MM.1S (cell line): Measurements from ENCODE around the gene METTL24.
"Not testable (repeated sequence)": the region's sequence is repeated elsewhere in the genome, so short reads cannot be mapped to it uniquely, and the experiment has no call there.

Experiments used
- DNase-seq: peaks from one replicate; pipeline ENCODE4 v3.0.0-alpha.2; 2015
- H2AFZ ChIP-seq: fragments of 300-600 bp; sonication (generic); 2 replicates; pipeline ENCODE4 v1.6.0; 2016; ENCODE audit warnings: antibody characterized with exemption, low read length
- H3F3A ChIP-seq: fragments of 300-600 bp; sonication (generic); 2 replicates; pipeline ENCODE4 v1.6.1; 2016; ENCODE audit warnings: mild to moderate bottlenecking, antibody characterized with exemption, low read length, moderate library complexity, mixed read lengths; ENCODE audit not compliant: insufficient read depth
- H3K27ac ChIP-seq: fragments of 300-600 bp; sonication (generic); 2 replicates; pipeline ENCODE4 v1.5.1; 2016; ENCODE audit warnings: mild to moderate bottlenecking, low read length
- H3K27me3 ChIP-seq: fragments of 300-600 bp; sonication (generic); replicated peaks from 2 replicates; pipeline ENCODE4 v1.6.0; 2016; ENCODE audit warnings: low read length; ENCODE audit not compliant: insufficient read depth
- H3K36me3 ChIP-seq: fragments of 300-600 bp; sonication (generic); replicated peaks from 2 replicates; pipeline ENCODE4 v1.6.1; 2016; ENCODE audit warnings: mild to moderate bottlenecking, low read length, mixed read lengths; ENCODE audit not compliant: insufficient read depth
- H3K4me1 ChIP-seq: fragments of 300-600 bp; sonication (generic); 2 replicates; pipeline ENCODE4 v1.6.1; 2016; ENCODE audit warnings: low read length, mixed read lengths
- H3K4me2 ChIP-seq: fragments of 300-600 bp; sonication (generic); 2 replicates; pipeline ENCODE4 v1.6.0; 2016; ENCODE audit warnings: low read depth, low read length
- H3K4me3 ChIP-seq: fragments of 300-600 bp; sonication (generic); 2 replicates; pipeline ENCODE4 v1.5.1; 2016; ENCODE audit warnings: low read length, mixed read lengths
- H3K79me2 ChIP-seq: fragments of 300-600 bp; sonication (generic); 2 replicates; pipeline ENCODE4 v1.6.1; 2016; ENCODE audit warnings: mixed run types, low read length, mixed read lengths
- H3K9ac ChIP-seq: fragments of 300-600 bp; sonication (generic); 2 replicates; pipeline ENCODE4 v1.6.1; 2016; ENCODE audit warnings: low read length, mixed read lengths
- H3K9me2 ChIP-seq: fragments of 300-600 bp; sonication (generic); replicated peaks from 2 replicates; pipeline ENCODE4 v1.6.1; 2016; ENCODE audit warnings: mild to moderate bottlenecking, low read length, mixed read lengths; ENCODE audit not compliant: insufficient read depth
- H3K9me3 ChIP-seq: fragments of 300-600 bp; sonication (generic); replicated peaks from 2 replicates; pipeline ENCODE4 v1.6.1; 2016; ENCODE audit warnings: mild to moderate bottlenecking, low read length, mixed read lengths; ENCODE audit not compliant: insufficient read depth
- H4K20me1 ChIP-seq: fragments of 300-600 bp; sonication (generic); 2 replicates; pipeline ENCODE4 v1.6.1; 2016; ENCODE audit warnings: mild to moderate bottlenecking, low read length, moderate library complexity, mixed read lengths; ENCODE audit not compliant: insufficient read depth
- EZH2 ChIP-seq: fragments of 300-600 bp; sonication (generic); optimal IDR thresholded peaks from 2 replicates; pipeline ENCODE3; 2017; ENCODE audit warnings: low read depth, mild to moderate bottlenecking, antibody characterized with exemption, low read length, mixed read lengths
- EZH2phosphoT487 ChIP-seq: fragments of 300-600 bp; sonication (generic); IDR thresholded peaks from 2 replicates; pipeline ENCODE4 v1.6.1; 2018; ENCODE audit warnings: antibody characterized with exemption, low read length
- TF ChIP-seq, protein P1 (sequence below): fragments of 300-600 bp; sonication (generic); IDR thresholded peaks from 2 replicates; pipeline ENCODE4 v1.5.1; 2016; ENCODE audit warnings: antibody characterized with exemption, low read length, mixed read lengths

Gene METTL24

DNA sequence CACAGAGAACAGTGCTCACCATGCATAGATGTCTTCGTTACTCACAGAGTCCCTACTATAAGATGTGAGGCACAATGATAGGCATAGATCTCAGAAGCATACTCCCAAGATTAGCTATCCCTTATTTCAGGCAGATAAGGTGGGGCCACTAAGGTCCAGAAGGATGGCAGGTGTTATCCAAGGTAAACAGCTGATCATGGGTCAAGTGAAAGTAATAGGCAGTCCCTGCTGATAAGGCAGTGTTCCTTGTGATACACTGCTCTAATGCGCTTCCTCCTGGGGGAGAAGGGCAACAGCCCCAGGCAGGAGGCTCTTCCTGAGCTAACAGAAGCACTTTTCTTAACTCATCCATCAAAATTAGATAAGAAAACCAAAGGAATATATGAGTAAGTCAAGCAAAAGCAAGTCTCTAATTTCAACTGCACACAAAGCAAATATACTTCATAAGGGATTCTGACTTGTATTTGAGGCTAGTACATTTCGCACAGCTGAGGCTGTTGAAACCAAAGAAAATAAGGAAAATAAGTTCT, 42.2 kb downstream of the METTL24 start:
- Histone ChIP-seq H3K9me2 (no peaks in the 10 kb centered on the region), H3F3A (no peaks in the 10 kb centered on the region), H2AFZ (no peak overlapping the region), H3K27me3 (no peaks in the 10 kb centered on the region), H3K9ac (no peak overlapping the region), H3K4me3 (no peak overlapping the region), H4K20me1 (no peaks in the 10 kb centered on the region), H3K9me3 (no peaks in the 10 kb centered on the region), H3K4me1 (no peaks in the 10 kb centered on the region), H3K4me2 (no peak overlapping the region), H3K36me3 (no peaks in the 10 kb centered on the region), H3K27ac (no peak overlapping the region), H3K79me2 (no peaks in the 10 kb centered on the region)
- DNase-seq: no peak
- TF ChIP-seq, protein P1, sequence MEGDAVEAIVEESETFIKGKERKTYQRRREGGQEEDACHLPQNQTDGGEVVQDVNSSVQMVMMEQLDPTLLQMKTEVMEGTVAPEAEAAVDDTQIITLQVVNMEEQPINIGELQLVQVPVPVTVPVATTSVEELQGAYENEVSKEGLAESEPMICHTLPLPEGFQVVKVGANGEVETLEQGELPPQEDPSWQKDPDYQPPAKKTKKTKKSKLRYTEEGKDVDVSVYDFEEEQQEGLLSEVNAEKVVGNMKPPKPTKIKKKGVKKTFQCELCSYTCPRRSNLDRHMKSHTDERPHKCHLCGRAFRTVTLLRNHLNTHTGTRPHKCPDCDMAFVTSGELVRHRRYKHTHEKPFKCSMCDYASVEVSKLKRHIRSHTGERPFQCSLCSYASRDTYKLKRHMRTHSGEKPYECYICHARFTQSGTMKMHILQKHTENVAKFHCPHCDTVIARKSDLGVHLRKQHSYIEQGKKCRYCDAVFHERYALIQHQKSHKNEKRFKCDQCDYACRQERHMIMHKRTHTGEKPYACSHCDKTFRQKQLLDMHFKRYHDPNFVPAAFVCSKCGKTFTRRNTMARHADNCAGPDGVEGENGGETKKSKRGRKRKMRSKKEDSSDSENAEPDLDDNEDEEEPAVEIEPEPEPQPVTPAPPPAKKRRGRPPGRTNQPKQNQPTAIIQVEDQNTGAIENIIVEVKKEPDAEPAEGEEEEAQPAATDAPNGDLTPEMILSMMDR: no peak
- TF ChIP-seq EZH2: no peak
- no peak for TF ChIP-seq EZH2phosphoT487

DNA sequence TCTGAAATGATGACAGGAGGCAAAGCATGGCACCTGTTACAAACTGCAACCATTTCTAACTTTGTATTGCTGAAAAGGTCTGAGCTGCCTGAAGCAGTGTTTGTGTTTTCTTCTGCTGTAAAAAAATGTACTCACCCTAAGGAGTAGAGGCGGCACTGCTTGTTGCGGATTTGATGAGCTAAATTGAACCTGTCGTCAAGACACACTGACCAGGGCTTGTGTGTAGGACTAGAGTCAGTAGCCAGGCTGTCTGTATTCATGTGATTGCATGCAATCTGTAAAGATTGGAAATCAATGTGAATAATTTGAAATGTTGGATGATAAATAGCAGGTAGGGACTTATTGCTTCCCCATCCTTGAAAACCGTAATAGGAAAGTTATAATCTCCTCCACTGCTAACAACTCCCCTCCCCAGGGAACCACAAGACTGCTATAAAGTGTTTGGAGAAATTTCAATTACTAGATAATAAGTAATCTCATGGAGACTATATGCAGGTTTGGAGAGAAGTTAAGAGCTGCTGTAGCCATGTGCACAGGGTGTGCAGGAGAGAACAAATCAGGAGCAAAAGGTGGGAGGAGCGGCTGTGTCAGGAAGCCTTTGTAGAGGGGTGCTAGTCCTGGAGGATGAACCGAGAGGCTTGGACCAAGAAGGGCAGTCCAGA, 42.8 kb downstream of the METTL24 start:
- no peaks in the 10 kb centered on the region for H3K27me3 ChIP-seq
- H3K36me3 ChIP-seq: no peaks in the 10 kb centered on the region
- no peaks in the 10 kb centered on the region for H3K9me2 ChIP-seq
- no peaks in the 10 kb centered on the region for H3K79me2 ChIP-seq
- no peaks in the 10 kb centered on the region for H3K9me3 ChIP-seq
- no peak for DNase-seq
- no peak overlapping the region for H3K27ac ChIP-seq
- no peak overlapping the region for H3K9ac ChIP-seq
- no peak overlapping the region for H3K4me3 ChIP-seq
- no peaks in the 10 kb centered on the region for H4K20me1 ChIP-seq
- no peaks in the 10 kb centered on the region for H3F3A ChIP-seq
- H3K4me2 ChIP-seq: no peak overlapping the region
- no peak overlapping the region for H2AFZ ChIP-seq
- no peaks in the 10 kb centered on the region for H3K4me1 ChIP-seq
- TF ChIP-seq EZH2phosphoT487 (no peak), EZH2 (no peak)
- TF ChIP-seq, protein P1: no peak

DNA sequence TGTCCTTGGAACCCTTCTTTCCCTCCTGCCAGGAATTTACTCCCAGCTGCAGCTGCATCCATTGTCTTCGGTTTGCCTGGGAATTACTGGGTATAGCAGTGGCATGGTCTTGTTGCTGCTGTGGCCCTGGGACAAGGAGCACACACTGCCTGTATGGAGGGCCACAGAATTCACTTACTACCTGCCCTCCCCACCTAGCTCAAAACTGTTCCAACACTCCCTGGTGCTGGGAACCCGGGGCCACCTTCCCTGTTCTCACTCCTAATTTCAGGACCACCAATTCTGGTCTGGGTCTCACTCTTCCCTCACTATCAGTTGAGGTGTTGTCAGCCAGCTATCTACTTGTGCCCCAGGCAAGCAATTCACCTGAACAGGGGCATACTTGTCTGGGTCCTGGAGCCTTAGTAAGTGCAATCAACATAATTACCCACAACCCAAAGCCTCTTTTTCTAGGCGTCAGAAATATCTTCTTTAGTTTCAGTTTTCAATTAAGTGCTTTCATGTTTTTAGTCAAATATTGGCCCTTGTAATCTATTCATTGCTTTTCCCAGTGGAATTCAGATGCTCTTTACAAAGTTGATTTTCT, 47.2 kb downstream of the METTL24 start:
- Histone ChIP-seq H3K27me3 (no peaks in the 10 kb centered on the region), H2AFZ (peak overlapping the region; percentile 36; the same call in 1 of the 2 replicates)
- TF ChIP-seq EZH2phosphoT487 (no peak), EZH2 (no peak)
- TF ChIP-seq, protein P1: no peak

DNA sequence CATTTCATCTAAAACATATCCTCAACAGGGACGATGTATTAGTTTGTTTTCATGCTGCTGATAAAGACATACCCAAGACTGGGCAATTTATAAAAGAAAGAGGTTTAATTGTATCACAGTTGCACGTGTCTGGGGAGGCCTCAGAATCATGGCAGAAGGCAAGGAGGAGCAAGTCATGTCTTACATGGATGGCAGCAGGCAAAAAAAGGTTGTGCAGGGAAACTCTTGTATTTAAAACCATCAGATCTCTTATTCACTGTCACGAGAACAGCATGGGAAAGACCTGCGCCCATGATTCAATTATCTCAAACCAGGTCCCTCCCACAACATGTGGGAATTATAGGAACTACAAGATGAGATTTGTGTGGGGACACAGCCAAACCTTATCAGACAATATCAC, 48.7 kb downstream of the METTL24 start:
- H3K4me2 ChIP-seq, H3K27me3 ChIP-seq, H3K4me3 ChIP-seq, H3K36me3 ChIP-seq, H3F3A ChIP-seq, H3K9me2 ChIP-seq, H3K9me3 ChIP-seq, H3K4me1 ChIP-seq, H3K27ac ChIP-seq, H3K9ac ChIP-seq, H4K20me1 ChIP-seq, H3K79me2 ChIP-seq, DNase-seq, H2AFZ ChIP-seq: not testable (repeated sequence)

More for the DNA sequence above, 47.2 kb downstream of the METTL24 start:
- H3K79me2 ChIP-seq: no peaks in the 10 kb centered on the region
- no peaks in the 10 kb centered on the region for H3K4me1 ChIP-seq
- H3K4me2 ChIP-seq: 0 out of 2 replicates have a peak overlapping the region, but pooled peaks have one; percentile 22
- no peak overlapping the region for H3K9ac ChIP-seq
- H3K9me2 ChIP-seq: no peaks in the 10 kb centered on the region
- H3K27ac ChIP-seq: no peak overlapping the region
- no peaks in the 10 kb centered on the region for H3F3A ChIP-seq
- H3K36me3 ChIP-seq: no peaks in the 10 kb centered on the region
- no peaks in the 10 kb centered on the region for H4K20me1 ChIP-seq
- H3K9me3 ChIP-seq: no peaks in the 10 kb centered on the region
- H3K4me3 ChIP-seq: no peak overlapping the region
- peak; percentile 17 for DNase-seq
